ENCODE data around the gene OTOP2.
"Not testable (repeated sequence)": the region's sequence is repeated elsewhere in the genome, so short reads cannot be mapped to it uniquely, and the experiment has no call there.

Gene OTOP2

GRCh38 chr17:74904687-74905409, 19.2 kb upstream of the OTOP2 start:
- Histone ChIP-seq H3K36me3 (ENCODE audit: control insufficient read depth, insufficient read depth, low read length) (no peaks in the 10 kb centered on the region), H3K9me3 (ENCODE audit: control insufficient read depth, insufficient read depth, low read length) (no peaks in the 10 kb centered on the region), H3K4me1 (ENCODE audit: control insufficient read depth, insufficient read depth, low read length) (peaks cover 5% of the 10 kb centered on the region), H3K27me3 (ENCODE audit: control insufficient read depth, insufficient read depth, low read length) (no peaks in the 10 kb centered on the region), H3K4me3 (ENCODE audit: low read depth, low read length) (no peak overlapping the region), H3K9ac (ENCODE audit: low read depth, low read length) (no peak overlapping the region)

- H3K4me3 ChIP-seq (ENCODE audit: low read depth, low read length); H3K9me3 ChIP-seq (ENCODE audit: control insufficient read depth, insufficient read depth, low read length); H3K36me3 ChIP-seq (ENCODE audit: control insufficient read depth, insufficient read depth, low read length); H3K27me3 ChIP-seq (ENCODE audit: control insufficient read depth, insufficient read depth, low read length); H3K4me1 ChIP-seq (ENCODE audit: control insufficient read depth, insufficient read depth, low read length); H3K9ac ChIP-seq (ENCODE audit: low read depth, low read length): not testable (repeated sequence)
Observed at GRCh38 chr17:74906214-74906793, 17.8 kb upstream of the OTOP2 start.

GRCh38 chr17:74907012-74907411, 17.1 kb upstream of the OTOP2 start:
- no peaks in the 10 kb centered on the region for H3K36me3 ChIP-seq (ENCODE audit: control insufficient read depth, insufficient read depth, low read length)
- no peaks in the 10 kb centered on the region for H3K27me3 ChIP-seq (ENCODE audit: control insufficient read depth, insufficient read depth, low read length)
- no peaks in the 10 kb centered on the region for H3K9me3 ChIP-seq (ENCODE audit: control insufficient read depth, insufficient read depth, low read length)
- H3K4me3 ChIP-seq (ENCODE audit: low read depth, low read length), result no peak overlapping the region
- no peak overlapping the region for H3K9ac ChIP-seq (ENCODE audit: low read depth, low read length)
- H3K4me1 ChIP-seq (ENCODE audit: control insufficient read depth, insufficient read depth, low read length), result peaks cover 5% of the 10 kb centered on the region

DNA sequence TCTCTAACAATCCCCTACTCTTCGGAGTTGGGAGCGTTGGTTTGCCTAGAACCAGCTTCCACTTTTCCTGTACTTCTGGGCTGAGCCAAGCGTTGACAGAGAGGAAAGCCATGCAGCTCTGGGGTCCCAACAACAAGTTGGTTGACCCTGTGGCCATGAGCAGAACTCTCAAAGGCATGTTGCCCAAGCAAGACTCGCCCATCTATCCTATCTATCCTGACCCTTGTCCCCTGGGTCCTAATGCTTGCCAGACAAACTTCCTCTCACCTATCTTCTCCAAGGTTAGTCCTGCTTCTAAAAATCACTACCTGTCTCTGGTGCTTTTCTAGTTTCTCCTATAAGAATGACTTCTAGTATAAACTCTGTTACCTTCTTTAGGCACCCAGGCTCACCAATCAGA, 15.0 kb upstream of the OTOP2 start:
- H3K9me3 ChIP-seq (ENCODE audit: control insufficient read depth, insufficient read depth, low read length); H3K36me3 ChIP-seq (ENCODE audit: control insufficient read depth, insufficient read depth, low read length): not testable (repeated sequence)

GRCh38 chr17:74911423-74911822, 12.7 kb upstream of the OTOP2 start:
- not testable (repeated sequence) for H3K9ac ChIP-seq (ENCODE audit: low read depth, low read length); H3K4me3 ChIP-seq (ENCODE audit: low read depth, low read length); H3K27me3 ChIP-seq (ENCODE audit: control insufficient read depth, insufficient read depth, low read length); H3K36me3 ChIP-seq (ENCODE audit: control insufficient read depth, insufficient read depth, low read length); H3K4me1 ChIP-seq (ENCODE audit: control insufficient read depth, insufficient read depth, low read length); H3K9me3 ChIP-seq (ENCODE audit: control insufficient read depth, insufficient read depth, low read length)

More for the DNA sequence above, 15.0 kb upstream of the OTOP2 start:
- H3K4me3 ChIP-seq (ENCODE audit: low read depth, low read length); H3K27me3 ChIP-seq (ENCODE audit: control insufficient read depth, insufficient read depth, low read length); H3K4me1 ChIP-seq (ENCODE audit: control insufficient read depth, insufficient read depth, low read length); H3K9ac ChIP-seq (ENCODE audit: low read depth, low read length): not testable (repeated sequence)

DNA sequence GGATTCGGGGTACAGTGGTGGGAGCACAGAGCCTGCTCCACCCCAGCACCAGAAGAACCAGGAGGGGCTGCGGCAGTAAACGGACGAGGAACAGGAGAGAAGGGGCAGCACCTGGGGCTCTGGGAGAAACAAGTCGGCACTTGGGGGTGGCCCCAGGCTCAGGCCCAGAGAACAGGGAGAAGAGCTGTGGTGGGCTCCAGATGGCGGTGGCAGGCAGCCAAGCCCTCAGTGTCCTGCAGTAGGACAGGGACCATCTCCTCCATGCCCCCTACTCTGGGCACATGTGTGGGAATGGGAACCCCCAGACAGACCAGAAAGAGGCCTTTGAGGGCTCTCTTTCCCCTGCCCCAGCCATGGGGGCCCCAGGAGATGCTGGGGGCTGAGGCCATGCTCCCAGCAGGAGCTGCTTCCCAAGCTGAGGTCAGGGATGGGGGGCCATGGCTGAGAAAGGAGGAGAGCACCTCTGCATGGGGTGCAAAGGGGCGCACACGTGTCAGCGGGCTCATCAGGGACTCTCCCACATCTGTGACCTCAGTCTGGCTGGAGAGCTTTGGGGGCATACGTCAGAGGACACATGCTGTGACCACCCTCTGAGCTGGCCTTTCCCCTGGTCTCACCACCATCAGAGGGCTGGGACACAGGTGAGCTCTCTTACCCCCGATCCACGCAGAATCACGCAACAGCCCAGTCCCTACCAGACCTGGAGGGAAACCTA, 7.8 kb upstream of the OTOP2 start:
- Histone ChIP-seq H3K4me1 (ENCODE audit: control insufficient read depth, insufficient read depth, low read length) (no peaks in the 10 kb centered on the region), H3K36me3 (ENCODE audit: control insufficient read depth, insufficient read depth, low read length) (peaks cover 3% of the 10 kb centered on the region), H3K9me3 (ENCODE audit: control insufficient read depth, insufficient read depth, low read length) (no peaks in the 10 kb centered on the region), H3K9ac (ENCODE audit: low read depth, low read length) (no peak overlapping the region), H3K4me3 (ENCODE audit: low read depth, low read length) (no peak overlapping the region), H3K27me3 (ENCODE audit: control insufficient read depth, insufficient read depth, low read length) (peaks cover 3% of the 10 kb centered on the region)

DNA sequence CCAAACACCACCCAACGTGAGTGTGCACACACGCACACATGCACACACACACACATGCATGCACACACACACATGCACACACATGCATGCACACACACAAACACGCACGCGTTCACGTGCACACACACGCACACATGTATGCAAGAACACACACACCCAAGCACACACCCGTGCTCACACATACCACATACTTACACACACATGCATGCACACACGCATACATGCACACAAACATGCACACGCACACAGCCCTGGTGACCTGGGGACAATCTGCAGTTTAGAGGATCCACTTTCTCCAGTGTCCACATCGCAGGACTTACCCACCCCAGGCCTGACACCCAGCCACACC, 7.2 kb upstream of the OTOP2 start:
- Histone ChIP-seq H3K4me1 (ENCODE audit: control insufficient read depth, insufficient read depth, low read length) (no peaks in the 10 kb centered on the region), H3K27me3 (ENCODE audit: control insufficient read depth, insufficient read depth, low read length) (peaks cover 6% of the 10 kb centered on the region), H3K9ac (ENCODE audit: low read depth, low read length) (no peak overlapping the region), H3K9me3 (ENCODE audit: control insufficient read depth, insufficient read depth, low read length) (no peaks in the 10 kb centered on the region), H3K4me3 (ENCODE audit: low read depth, low read length) (no peak overlapping the region), H3K36me3 (ENCODE audit: control insufficient read depth, insufficient read depth, low read length) (peaks cover 3% of the 10 kb centered on the region)

DNA sequence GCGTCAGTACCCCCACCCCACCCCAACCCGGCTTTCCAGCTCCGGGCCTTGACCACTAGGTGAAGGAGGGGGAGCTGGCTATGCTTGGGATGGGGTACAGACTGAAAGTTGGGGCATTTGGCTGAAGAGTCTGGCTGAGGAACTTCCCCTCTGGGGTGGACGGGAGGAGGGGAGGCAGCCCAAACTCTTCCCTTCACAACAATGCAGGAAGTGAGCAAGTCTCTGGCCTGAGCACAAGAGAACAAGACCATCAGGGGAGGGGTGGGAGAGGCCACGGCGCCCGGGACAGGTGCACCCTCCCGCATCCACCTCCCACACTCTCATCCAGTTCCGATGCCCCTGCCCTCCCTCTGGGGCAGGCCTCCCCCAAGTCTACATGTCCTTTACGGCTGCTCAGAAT, 6.6 kb upstream of the OTOP2 start:
- Histone ChIP-seq H3K9ac (ENCODE audit: low read depth, low read length) (no peak overlapping the region), H3K4me3 (ENCODE audit: low read depth, low read length) (no peak overlapping the region), H3K4me1 (ENCODE audit: control insufficient read depth, insufficient read depth, low read length) (peaks cover 1% of the 10 kb centered on the region), H3K9me3 (ENCODE audit: control insufficient read depth, insufficient read depth, low read length) (no peaks in the 10 kb centered on the region), H3K27me3 (ENCODE audit: control insufficient read depth, insufficient read depth, low read length) (peaks cover 11% of the 10 kb centered on the region), H3K36me3 (ENCODE audit: control insufficient read depth, insufficient read depth, low read length) (peaks cover 3% of the 10 kb centered on the region)

DNA sequence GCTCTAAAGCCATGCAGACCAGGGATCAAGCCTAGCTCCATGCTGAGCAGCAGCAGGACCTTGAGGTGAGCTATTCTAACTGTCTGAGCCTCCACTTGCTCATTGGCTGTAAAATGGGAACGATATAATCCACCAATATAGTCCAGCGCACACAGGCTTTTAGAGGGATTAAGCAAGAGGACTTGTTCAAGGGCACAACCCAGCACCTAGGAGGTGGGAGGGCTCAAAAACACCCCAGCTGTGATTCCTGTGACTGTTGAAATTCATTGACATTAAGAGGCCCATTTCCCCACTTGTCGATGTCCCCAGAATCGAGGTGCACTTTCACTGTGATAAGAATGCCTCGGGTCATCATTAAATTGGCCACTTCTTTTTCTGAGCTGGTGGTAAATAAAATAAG, 5.2 kb upstream of the OTOP2 start:
- H3K27me3 ChIP-seq (ENCODE audit: control insufficient read depth, insufficient read depth, low read length), result peaks cover 20% of the 10 kb centered on the region
- no peaks in the 10 kb centered on the region for H3K9me3 ChIP-seq (ENCODE audit: control insufficient read depth, insufficient read depth, low read length)
- H3K36me3 ChIP-seq (ENCODE audit: control insufficient read depth, insufficient read depth, low read length), result peaks cover 3% of the 10 kb centered on the region
- no peak overlapping the region for H3K4me3 ChIP-seq (ENCODE audit: low read depth, low read length)
- no peak overlapping the region for H3K9ac ChIP-seq (ENCODE audit: low read depth, low read length)
- peaks cover 3% of the 10 kb centered on the region for H3K4me1 ChIP-seq (ENCODE audit: control insufficient read depth, insufficient read depth, low read length)

GRCh38 chr17:74919440-74920305, 4.4 kb upstream of the OTOP2 start:
- Histone ChIP-seq H3K4me1 (ENCODE audit: control insufficient read depth, insufficient read depth, low read length) (peaks cover 3% of the 10 kb centered on the region), H3K36me3 (ENCODE audit: control insufficient read depth, insufficient read depth, low read length) (peaks cover 3% of the 10 kb centered on the region), H3K9ac (ENCODE audit: low read depth, low read length) (no peak overlapping the region), H3K27me3 (ENCODE audit: control insufficient read depth, insufficient read depth, low read length) (peaks cover 27% of the 10 kb centered on the region), H3K4me3 (ENCODE audit: low read depth, low read length) (no peak overlapping the region), H3K9me3 (ENCODE audit: control insufficient read depth, insufficient read depth, low read length) (no peaks in the 10 kb centered on the region)

GRCh38 chr17:74920306-74920620, 3.8 kb upstream of the OTOP2 start:
- peaks cover 3% of the 10 kb centered on the region for H3K36me3 ChIP-seq (ENCODE audit: control insufficient read depth, insufficient read depth, low read length)
- no peak overlapping the region for H3K9ac ChIP-seq (ENCODE audit: low read depth, low read length)
- H3K4me3 ChIP-seq (ENCODE audit: low read depth, low read length), result no peak overlapping the region
- H3K9me3 ChIP-seq (ENCODE audit: control insufficient read depth, insufficient read depth, low read length), result no peaks in the 10 kb centered on the region
- H3K4me1 ChIP-seq (ENCODE audit: control insufficient read depth, insufficient read depth, low read length), result peaks cover 3% of the 10 kb centered on the region
- H3K27me3 ChIP-seq (ENCODE audit: control insufficient read depth, insufficient read depth, low read length), result peaks cover 33% of the 10 kb centered on the region
